LoVo (cell line): Measurements from ENCODE around the gene UBALD2.
"Not testable (repeated sequence)": the region's sequence is repeated elsewhere in the genome, so short reads cannot be mapped to it uniquely, and the experiment has no call there.

ENCODE experiments used
- DNase-seq: peaks from one replicate; pipeline ENCODE4 v3.0.0-alpha.2; 2016; ENCODE audit warnings: low spot score

UBALD2 gene

GRCh38 chr17:76266244-76266938 is 1.2 kb downstream of the UBALD2 start:
- no peak for DNase-seq

GRCh38 chr17:76267051-76267576 is 2.0 kb downstream of the UBALD2 start:
- no peak for DNase-seq

DNA sequence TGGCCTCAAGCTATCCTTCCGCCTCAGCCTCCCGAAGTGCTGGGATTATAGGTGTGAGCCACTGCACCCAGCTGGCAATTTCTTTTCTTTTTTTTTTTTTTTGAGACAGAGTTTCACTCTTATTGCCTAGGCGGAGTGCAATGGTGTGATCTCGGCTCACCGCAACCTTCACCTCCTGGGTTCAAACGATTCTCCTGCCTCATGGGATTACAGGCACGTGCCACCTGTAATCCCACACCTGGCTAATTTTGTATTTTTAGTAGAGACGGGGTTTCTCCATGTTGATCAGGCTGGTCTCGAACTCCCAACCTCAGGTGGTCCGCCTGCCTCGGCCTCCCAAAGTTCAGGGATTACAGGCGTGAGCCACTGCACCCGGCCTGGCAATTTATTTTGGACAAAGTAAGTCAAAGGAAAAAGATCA is 2.4 kb downstream of the UBALD2 start:
- not testable (repeated sequence) for DNase-seq

- no peak for DNase-seq
Measured at GRCh38 chr17:76268015-76268749, 3.0 kb downstream of the UBALD2 start.

DNA sequence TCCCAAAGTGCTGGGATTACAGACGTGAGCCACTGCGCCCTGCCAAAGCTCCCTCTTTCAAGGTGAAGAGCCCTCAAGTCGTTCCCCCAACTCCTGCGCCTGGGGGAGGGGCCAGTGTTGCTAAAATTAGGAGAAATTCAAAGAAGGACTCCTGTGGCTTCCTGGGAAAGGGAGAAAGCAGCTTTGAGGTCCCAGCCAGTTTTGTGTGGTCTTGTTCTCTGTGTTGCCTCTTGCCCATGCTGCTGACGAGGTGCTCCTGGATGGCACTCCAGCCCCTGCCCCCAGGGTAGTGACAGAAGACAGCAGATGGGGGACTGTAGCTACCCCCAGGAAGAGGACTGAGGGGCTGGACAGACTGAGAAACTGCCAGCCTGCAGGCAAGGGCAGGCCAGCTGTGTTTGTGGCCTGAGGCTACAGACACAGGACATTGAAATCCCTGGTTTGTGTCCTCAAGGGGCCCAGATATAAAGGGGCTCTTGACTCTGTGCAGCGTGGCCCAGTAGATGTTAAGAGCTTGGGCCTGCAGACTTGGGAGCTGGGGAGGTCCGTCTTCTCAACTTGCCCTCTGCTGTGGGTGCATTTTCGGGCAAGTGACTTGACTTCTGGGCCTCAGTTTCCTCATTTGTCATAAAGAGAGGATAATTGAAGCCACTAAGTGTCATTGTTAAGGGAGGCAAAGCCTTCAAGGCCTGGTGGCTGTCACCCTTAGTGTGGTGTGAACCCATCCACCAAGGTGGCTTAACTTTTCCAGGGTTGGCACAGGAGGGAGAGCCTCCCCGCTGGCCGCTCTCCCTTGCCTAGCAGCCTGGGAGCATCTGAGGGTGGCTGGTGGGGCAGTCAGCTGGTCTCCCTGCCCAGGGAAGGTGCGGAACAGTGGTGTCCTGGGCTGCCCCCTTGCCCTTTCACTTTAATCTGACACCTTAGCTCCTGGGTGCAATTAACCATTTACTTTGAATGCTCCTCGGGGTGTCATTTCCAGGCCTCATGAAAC is 4.1 kb downstream of the UBALD2 start:
- DNase-seq: no peak

GRCh38 chr17:76270127-76270592 is 5.0 kb downstream of the UBALD2 start:
- no peak for DNase-seq

GRCh38 chr17:76270770-76271668 is 5.9 kb downstream of the UBALD2 start:
- DNase-seq: no peak

- no peak for DNase-seq
Measured at GRCh38 chr17:76271669-76272540, 6.8 kb downstream of the UBALD2 start.

DNA sequence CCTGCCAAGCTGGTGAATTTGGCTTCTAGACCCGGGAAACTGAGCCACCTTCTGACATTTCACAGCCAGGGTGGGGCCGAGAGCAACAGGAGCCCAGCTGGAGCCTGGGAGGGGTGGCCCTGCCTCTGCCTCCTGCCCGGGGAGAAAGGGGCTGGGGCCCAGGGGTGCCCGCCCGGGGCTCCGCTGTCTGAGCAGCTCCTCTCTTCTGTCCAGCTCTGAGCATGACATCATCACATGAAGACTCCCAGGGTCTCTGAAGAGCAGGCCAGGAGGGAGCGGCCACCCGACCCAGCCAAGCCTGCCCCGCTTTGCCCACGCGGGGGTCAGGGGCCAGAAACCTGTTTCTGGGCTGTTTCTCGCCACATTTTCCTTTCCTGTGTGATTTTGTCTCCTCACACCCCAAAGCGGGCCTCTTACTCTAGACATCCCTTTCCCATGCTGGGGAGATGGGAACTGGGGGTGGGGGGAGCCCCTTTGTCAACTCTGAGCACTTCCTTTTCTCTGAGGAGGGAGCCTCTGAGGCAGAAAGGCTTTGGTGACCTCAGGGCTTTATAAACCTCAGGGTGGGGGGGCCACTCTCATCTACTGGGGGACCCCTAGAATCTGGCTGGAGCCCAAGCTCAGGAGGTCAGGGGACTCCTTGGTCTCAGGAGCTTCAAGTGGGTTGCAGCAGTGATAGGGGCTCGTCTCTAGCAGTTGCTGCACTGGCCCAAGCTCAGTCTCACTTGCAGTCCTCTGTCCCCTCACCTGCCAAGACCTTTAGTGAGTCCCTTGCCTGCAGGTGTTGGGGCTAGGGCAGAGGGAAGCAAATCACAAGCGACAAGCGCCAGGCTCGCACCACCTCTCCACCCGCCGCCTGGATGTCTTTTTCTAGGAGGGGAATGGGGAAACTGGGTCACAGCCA is 7.6 kb downstream of the UBALD2 start:
- no peak for DNase-seq

- DNase-seq: no peak
Measured at GRCh38 chr17:76273445-76274111, 8.4 kb downstream of the UBALD2 start.

- DNase-seq: no peak
Measured at GRCh38 chr17:76274112-76274956, 9.2 kb downstream of the UBALD2 start.

GRCh38 chr17:76275382-76276068 is 10.4 kb downstream of the UBALD2 start:
- no peak for DNase-seq

DNA sequence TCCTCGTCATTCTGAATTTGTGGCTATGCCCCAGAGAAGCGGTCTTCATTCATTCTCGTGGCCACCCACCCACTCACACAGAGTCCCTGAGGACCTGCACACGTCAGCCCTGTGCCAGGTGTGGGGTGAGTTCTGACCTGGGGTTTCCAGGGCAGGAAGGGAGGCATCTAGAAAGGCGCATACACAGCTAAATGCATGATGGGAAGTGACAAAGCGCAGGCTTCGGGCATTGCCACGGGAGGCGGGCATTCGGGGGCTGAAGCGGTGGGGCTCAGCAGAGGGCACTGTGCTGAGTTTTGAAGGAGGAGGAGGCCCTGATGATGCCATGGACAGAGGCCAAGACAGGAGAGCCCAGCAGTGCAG is 10.9 kb downstream of the UBALD2 start:
- DNase-seq: no peak

GRCh38 chr17:76276461-76277299 is 11.5 kb downstream of the UBALD2 start:
- DNase-seq: no peak

DNA sequence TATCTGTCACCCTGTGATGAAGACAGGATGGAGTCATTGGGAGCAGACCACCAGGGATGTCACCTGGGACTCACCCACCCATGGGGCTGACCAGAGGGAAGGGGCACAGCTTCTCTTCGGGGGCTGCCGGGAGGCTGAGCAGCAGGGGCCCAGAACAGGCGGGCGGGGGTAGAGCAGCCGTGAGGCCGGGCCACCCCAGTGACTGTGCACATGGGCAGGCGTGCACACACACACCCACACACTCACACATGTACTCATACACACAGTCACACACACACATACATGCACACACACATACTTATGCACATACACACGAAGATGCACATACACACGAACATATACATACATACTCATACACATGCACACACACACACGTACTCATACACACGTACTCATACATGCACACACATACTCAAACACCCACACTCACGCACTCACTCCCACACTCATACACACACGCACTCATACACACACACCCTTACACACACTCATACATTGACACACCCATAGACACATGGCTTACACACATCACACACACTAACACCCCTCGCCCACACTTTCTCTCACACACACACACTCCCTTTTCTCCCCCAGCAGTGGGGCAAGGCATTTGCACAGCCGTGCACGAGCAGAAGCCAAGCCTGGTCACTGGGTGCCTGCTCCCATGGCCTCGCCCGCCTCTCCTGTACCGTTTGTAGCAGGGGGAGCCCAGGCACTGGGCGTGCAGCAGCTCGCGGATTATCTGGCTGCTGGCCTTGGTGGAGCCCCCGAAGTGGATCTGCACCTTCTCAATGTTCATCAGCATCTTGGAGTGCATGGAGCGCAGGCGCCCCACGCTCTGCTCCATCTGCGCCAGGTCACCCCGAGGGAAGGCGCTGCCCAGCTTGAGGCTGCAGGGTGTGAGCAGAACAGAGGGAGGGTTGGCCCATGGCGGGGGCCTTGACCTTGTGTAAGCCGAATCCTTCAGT is 12.4 kb downstream of the UBALD2 start:
- no peak for DNase-seq
